Transverse colon (tissue), 4 donors: ENCODE results near the gene RGS2.

ENCODE experiments used
- POLR2A ChIP-seq: fragments of 450-650 bp; IDR thresholded peaks from one replicate; pipeline ENCODE4 v1.6.1; 2016; ENCODE audit warnings: antibody characterized with exemption, mild to moderate bottlenecking, moderate library complexity
- POLR2AphosphoS5 ChIP-seq, 3 donors: sonication (generic); formaldehyde crosslinking; IDR thresholded peaks; one replicate each; pipeline ENCODE4 v1.6.1; 2016; ENCODE audit warnings: antibody characterized with exemption in 3 of 3
- TF ChIP-seq, protein P1 (sequence below), 5 experiments: fragments of 200-600 bp in 3 of 5; fragments of 450-650 bp in 2 of 5; sonication (generic) in 3 of 5; IDR thresholded peaks; 1 replicate in 2 of 5; 2 replicates in 3 of 5; pipeline ENCODE4 v1.5.1; 2016 to 2017; ENCODE audit warnings: antibody characterized with exemption in 5 of 5, inconsistent platforms in 3 of 5, mild to moderate bottlenecking in 2 of 5, moderate library complexity in 1 of 5

DNA sequence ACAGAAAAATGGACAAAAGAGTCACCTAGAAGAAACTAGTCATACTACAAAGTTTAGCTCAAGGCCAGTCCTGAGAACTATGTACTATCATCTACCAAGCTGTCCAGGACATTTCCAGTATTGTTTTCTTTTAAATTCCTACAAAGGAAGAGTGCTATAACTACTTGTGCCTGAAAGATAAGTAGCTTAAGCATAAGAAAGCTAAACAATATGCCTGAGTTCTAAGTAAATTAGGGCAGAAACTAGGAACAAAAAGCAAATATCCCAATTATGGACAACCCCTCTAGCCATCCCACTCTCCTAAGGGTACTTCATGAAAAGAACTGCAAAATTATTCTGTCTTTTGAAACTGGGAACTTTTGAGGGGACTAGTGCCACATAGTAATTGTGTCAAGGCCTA, 5.3 kb upstream of the RGS2 start:
- TF ChIP-seq, protein P1, sequence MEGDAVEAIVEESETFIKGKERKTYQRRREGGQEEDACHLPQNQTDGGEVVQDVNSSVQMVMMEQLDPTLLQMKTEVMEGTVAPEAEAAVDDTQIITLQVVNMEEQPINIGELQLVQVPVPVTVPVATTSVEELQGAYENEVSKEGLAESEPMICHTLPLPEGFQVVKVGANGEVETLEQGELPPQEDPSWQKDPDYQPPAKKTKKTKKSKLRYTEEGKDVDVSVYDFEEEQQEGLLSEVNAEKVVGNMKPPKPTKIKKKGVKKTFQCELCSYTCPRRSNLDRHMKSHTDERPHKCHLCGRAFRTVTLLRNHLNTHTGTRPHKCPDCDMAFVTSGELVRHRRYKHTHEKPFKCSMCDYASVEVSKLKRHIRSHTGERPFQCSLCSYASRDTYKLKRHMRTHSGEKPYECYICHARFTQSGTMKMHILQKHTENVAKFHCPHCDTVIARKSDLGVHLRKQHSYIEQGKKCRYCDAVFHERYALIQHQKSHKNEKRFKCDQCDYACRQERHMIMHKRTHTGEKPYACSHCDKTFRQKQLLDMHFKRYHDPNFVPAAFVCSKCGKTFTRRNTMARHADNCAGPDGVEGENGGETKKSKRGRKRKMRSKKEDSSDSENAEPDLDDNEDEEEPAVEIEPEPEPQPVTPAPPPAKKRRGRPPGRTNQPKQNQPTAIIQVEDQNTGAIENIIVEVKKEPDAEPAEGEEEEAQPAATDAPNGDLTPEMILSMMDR (IDR thresholded peaks at IDR 0.05): no peak
- no peak for TF ChIP-seq POLR2AphosphoS5 (IDR thresholded peaks at IDR 0.05)
- TF ChIP-seq POLR2A: no peak
